GM23338 (cell line): ENCODE data around the gene CTTNBP2.

Experiments used
- CREB1 ChIP-seq: fragments of 250-450 bp; sonication (Bioruptor Pico); IDR thresholded peaks from 2 replicates; pipeline ENCODE4 v1.5.0; 2020; ENCODE audit warnings: low read depth, mild to moderate bottlenecking, moderate library complexity
- EZH2 ChIP-seq: fragments of 200-600 bp; sonication (generic); IDR thresholded peaks from one replicate; pipeline ENCODE4 v1.8.0; 2017; ENCODE audit warnings: antibody characterized with exemption, mild to moderate bottlenecking, low read depth; ENCODE audit not compliant: unreplicated experiment
- EZH2phosphoT487 ChIP-seq: fragments of 200-600 bp; sonication (generic); IDR thresholded peaks from one replicate; pipeline ENCODE4 v1.8.1; 2018; ENCODE audit warnings: antibody characterized with exemption; ENCODE audit not compliant: unreplicated experiment
- POLR2AphosphoS5 ChIP-seq: IDR thresholded peaks from 2 replicates; pipeline ENCODE4 v1.6.1; 2016; ENCODE audit warnings: antibody characterized with exemption, low read depth
- TF ChIP-seq, protein P1 (sequence below), 2 experiments: fragments of 200-600 bp in 1 of 2; sonication (generic) in 1 of 2; conservative IDR thresholded peaks; 2 replicates each; pipeline versions ENCODE4 v1.5.1 to v1.6.1; 2016 to 2017; ENCODE audit warnings: antibody characterized with exemption in 2 of 2, low read depth in 2 of 2, mild to moderate bottlenecking in 2 of 2, moderate library complexity in 1 of 2
- TF ChIP-seq, protein P2 (sequence below): IDR thresholded peaks from one replicate; pipeline ENCODE4 v1.6.1; 2018; ENCODE audit warnings: antibody characterized with exemption; ENCODE audit not compliant: unreplicated experiment

DNA sequence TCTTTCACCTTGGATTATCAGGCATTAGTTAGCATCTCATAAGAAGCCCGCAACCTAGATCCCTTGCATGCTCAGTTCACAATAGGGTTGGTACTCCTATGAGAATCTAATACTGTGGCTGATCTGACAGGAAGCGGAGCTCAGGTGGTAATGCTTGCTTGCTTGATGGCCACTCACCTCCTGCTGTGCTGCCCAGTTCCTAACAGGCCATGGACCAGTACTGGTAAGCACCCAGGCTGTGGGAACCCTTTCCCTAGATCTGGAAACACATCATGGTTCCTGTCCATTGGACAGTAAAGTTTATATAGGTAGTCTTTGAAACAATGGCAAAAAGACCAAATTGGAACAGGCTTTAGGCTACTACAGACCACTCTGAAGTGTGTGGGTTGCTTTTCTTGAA, 9.4 kb upstream of the CTTNBP2 start:
- TF ChIP-seq, protein P1, sequence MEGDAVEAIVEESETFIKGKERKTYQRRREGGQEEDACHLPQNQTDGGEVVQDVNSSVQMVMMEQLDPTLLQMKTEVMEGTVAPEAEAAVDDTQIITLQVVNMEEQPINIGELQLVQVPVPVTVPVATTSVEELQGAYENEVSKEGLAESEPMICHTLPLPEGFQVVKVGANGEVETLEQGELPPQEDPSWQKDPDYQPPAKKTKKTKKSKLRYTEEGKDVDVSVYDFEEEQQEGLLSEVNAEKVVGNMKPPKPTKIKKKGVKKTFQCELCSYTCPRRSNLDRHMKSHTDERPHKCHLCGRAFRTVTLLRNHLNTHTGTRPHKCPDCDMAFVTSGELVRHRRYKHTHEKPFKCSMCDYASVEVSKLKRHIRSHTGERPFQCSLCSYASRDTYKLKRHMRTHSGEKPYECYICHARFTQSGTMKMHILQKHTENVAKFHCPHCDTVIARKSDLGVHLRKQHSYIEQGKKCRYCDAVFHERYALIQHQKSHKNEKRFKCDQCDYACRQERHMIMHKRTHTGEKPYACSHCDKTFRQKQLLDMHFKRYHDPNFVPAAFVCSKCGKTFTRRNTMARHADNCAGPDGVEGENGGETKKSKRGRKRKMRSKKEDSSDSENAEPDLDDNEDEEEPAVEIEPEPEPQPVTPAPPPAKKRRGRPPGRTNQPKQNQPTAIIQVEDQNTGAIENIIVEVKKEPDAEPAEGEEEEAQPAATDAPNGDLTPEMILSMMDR (conservative IDR thresholded peaks at IDR 0.05; ENCODE audit: low read depth in 2 of 2) = no peak
- TF ChIP-seq EZH2 = no peak
- TF ChIP-seq, protein P2, sequence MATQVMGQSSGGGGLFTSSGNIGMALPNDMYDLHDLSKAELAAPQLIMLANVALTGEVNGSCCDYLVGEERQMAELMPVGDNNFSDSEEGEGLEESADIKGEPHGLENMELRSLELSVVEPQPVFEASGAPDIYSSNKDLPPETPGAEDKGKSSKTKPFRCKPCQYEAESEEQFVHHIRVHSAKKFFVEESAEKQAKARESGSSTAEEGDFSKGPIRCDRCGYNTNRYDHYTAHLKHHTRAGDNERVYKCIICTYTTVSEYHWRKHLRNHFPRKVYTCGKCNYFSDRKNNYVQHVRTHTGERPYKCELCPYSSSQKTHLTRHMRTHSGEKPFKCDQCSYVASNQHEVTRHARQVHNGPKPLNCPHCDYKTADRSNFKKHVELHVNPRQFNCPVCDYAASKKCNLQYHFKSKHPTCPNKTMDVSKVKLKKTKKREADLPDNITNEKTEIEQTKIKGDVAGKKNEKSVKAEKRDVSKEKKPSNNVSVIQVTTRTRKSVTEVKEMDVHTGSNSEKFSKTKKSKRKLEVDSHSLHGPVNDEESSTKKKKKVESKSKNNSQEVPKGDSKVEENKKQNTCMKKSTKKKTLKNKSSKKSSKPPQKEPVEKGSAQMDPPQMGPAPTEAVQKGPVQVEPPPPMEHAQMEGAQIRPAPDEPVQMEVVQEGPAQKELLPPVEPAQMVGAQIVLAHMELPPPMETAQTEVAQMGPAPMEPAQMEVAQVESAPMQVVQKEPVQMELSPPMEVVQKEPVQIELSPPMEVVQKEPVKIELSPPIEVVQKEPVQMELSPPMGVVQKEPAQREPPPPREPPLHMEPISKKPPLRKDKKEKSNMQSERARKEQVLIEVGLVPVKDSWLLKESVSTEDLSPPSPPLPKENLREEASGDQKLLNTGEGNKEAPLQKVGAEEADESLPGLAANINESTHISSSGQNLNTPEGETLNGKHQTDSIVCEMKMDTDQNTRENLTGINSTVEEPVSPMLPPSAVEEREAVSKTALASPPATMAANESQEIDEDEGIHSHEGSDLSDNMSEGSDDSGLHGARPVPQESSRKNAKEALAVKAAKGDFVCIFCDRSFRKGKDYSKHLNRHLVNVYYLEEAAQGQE = no peak
- no peak for TF ChIP-seq EZH2phosphoT487
- TF ChIP-seq POLR2AphosphoS5 = no peak
- no peak for TF ChIP-seq CREB1
